ENCODE results near the gene FBXO27. TPM values are rescaled to one million over a fixed set of nuclear protein-coding genes. Genes with fewer than 3 reads are reported as not detected.

The FBXO27 gene
- total RNA-seq, 1 experiment from 2014 or later = 3.8 TPM

GRCh38 chr19:39077323-39077722, 45.0 kb upstream of the FBXO27 start:
- Mint-ChIP-seq H3K9me3 (ENCODE audit: unreplicated experiment) (no peaks in the 10 kb centered on the region), H3K27ac (ENCODE audit: unreplicated experiment) (no peak overlapping the region), H3K4me3 (ENCODE audit: unreplicated experiment) (no peak overlapping the region), H3K36me3 (ENCODE audit: insufficient read depth, unreplicated experiment) (no peaks in the 10 kb centered on the region), H3K4me1 (ENCODE audit: low read depth, unreplicated experiment) (no peaks in the 10 kb centered on the region), H3K27me3 (ENCODE audit: insufficient read depth, unreplicated experiment) (peaks cover 4% of the 10 kb centered on the region)
- Histone ChIP-seq H3K27me3 (replicated peaks; ENCODE audit: control insufficient read depth, insufficient read depth, low read length) (no peaks in the 10 kb centered on the region), H3K4me3 (ENCODE audit: low read depth, low read length) (no peak overlapping the region), H3K36me3 (ENCODE audit: control insufficient read depth, insufficient read depth, low read length) (no peaks in the 10 kb centered on the region), H3K9me3 (no peaks in the 10 kb centered on the region), H3K4me1 (no peaks in the 10 kb centered on the region)
- no peak for DNase-seq
- no TSS peak for BruUV-seq (replicated peaks)
- POLR2A ChIA-PET = no interaction called here
- TF ChIP-seq CTCF (IDR thresholded peaks at IDR 0.05; ENCODE audit: insufficient read depth in 1 of 2, low read depth in 1 of 2, low read length in 1 of 2, severe bottlenecking in 1 of 2, unreplicated experiment in 1 of 2) = no peak
- CTCF ChIA-PET = no interaction called here
- intact Hi-C loops (cut with micrococcal nuclease; ENCODE audit: unreplicated experiment) = no loop called here

- no TSS peak for BruUV-seq (replicated peaks)
- Mint-ChIP-seq H3K9me3 (ENCODE audit: unreplicated experiment) (no peaks in the 10 kb centered on the region), H3K4me1 (ENCODE audit: low read depth, unreplicated experiment) (no peaks in the 10 kb centered on the region), H3K36me3 (ENCODE audit: insufficient read depth, unreplicated experiment) (no peaks in the 10 kb centered on the region), H3K4me3 (ENCODE audit: unreplicated experiment) (no peak overlapping the region), H3K27ac (ENCODE audit: unreplicated experiment) (no peak overlapping the region), H3K27me3 (ENCODE audit: insufficient read depth, unreplicated experiment) (peaks cover 4% of the 10 kb centered on the region)
- H3K27me3 ChIP-seq (replicated peaks; ENCODE audit: control insufficient read depth, insufficient read depth, low read length) = no peaks in the 10 kb centered on the region
- no peaks in the 10 kb centered on the region for H3K9me3 ChIP-seq
- H3K36me3 ChIP-seq (ENCODE audit: control insufficient read depth, insufficient read depth, low read length) = no peaks in the 10 kb centered on the region
- intact Hi-C loops (cut with micrococcal nuclease; ENCODE audit: unreplicated experiment) = no loop called here
- no peak for DNase-seq
- no peak for TF ChIP-seq CTCF (IDR thresholded peaks at IDR 0.05; ENCODE audit: insufficient read depth in 1 of 2, low read depth in 1 of 2, low read length in 1 of 2, severe bottlenecking in 1 of 2, unreplicated experiment in 1 of 2)
- POLR2A ChIA-PET = no interaction called here
- H3K4me1 ChIP-seq = no peaks in the 10 kb centered on the region
- H3K4me3 ChIP-seq (ENCODE audit: low read depth, low read length) = no peak overlapping the region
- CTCF ChIA-PET = no interaction called here
Measured at GRCh38 chr19:39074942-39075341, 42.6 kb upstream of the FBXO27 start.

GRCh38 chr19:39074205-39074692, 41.9 kb upstream of the FBXO27 start:
- Histone ChIP-seq H3K27me3 (replicated peaks; ENCODE audit: control insufficient read depth, insufficient read depth, low read length) (no peaks in the 10 kb centered on the region), H3K9me3 (no peaks in the 10 kb centered on the region), H3K4me1 (no peaks in the 10 kb centered on the region), H3K4me3 (ENCODE audit: low read depth, low read length) (no peak overlapping the region), H3K36me3 (ENCODE audit: control insufficient read depth, insufficient read depth, low read length) (no peaks in the 10 kb centered on the region)
- ChIA-PET CTCF (interaction anchor here (0.8 kb wide), 1 partner anchor 143 kb away, joined by 7 read pairs; no protein-coding TSS in a partner anchor), POLR2A (no interaction called here)
- H3K27ac Mint-ChIP-seq (ENCODE audit: unreplicated experiment) = no peak overlapping the region
- no peak overlapping the region for H3K4me3 Mint-ChIP-seq (ENCODE audit: unreplicated experiment)
- H3K36me3 Mint-ChIP-seq (ENCODE audit: insufficient read depth, unreplicated experiment) = no peaks in the 10 kb centered on the region
- BruUV-seq (replicated peaks) = no TSS peak
- H3K4me1 Mint-ChIP-seq (ENCODE audit: low read depth, unreplicated experiment) = no peaks in the 10 kb centered on the region
- DNase-seq = no peak
- TF ChIP-seq CTCF (IDR thresholded peaks at IDR 0.05; ENCODE audit: insufficient read depth in 1 of 2, low read depth in 1 of 2, low read length in 1 of 2, severe bottlenecking in 1 of 2, unreplicated experiment in 1 of 2) = no peak
- intact Hi-C loops (cut with micrococcal nuclease; ENCODE audit: unreplicated experiment) = no loop called here
- H3K27me3 Mint-ChIP-seq (ENCODE audit: insufficient read depth, unreplicated experiment) = peaks cover 4% of the 10 kb centered on the region
- H3K9me3 Mint-ChIP-seq (ENCODE audit: unreplicated experiment) = no peaks in the 10 kb centered on the region

Measured in Caco-2 (cell line).